Endodermal cell (in vitro differentiated cells): ENCODE results near the gene JMJD1C. TPM values are rescaled to one million over a fixed set of nuclear protein-coding genes. Genes with fewer than 3 reads are reported as not detected.
"Not testable (repeated sequence)": the region's sequence is repeated elsewhere in the genome, so short reads cannot be mapped to it uniquely, and the experiment has no call there.

ENCODE experiments used
- DNase-seq: peaks from one replicate; pipeline ENCODE4 v3.0.0-alpha.2; 2017
- H3K27ac ChIP-seq: 2 replicates; pipeline ENCODE4 v1.5.1; 2013; ENCODE audit warnings: mild to moderate bottlenecking, low read depth, low read length, moderate library complexity
- H3K27me3 ChIP-seq: 2 replicates; pipeline ENCODE4 v1.6.1; 2013; ENCODE audit warnings: mild to moderate bottlenecking, low read length, moderate library complexity; ENCODE audit not compliant: insufficient read depth, control insufficient read depth, poor library complexity, severe bottlenecking
- H3K36me3 ChIP-seq: 2 replicates; pipeline ENCODE4 v1.7.0; 2013; ENCODE audit warnings: mild to moderate bottlenecking, low read length, moderate library complexity; ENCODE audit not compliant: control insufficient read depth, insufficient read depth
- H3K4me1 ChIP-seq: one replicate; pipeline ENCODE4 v1.7.0; 2013; ENCODE audit warnings: low read length; ENCODE audit not compliant: control insufficient read depth, insufficient read depth
- H3K4me3 ChIP-seq: 2 replicates; pipeline ENCODE4 v1.5.1; 2013; ENCODE audit warnings: mild to moderate bottlenecking, low read length, moderate library complexity
- H3K9ac ChIP-seq: 2 replicates; pipeline ENCODE4 v1.6.1; 2013; ENCODE audit warnings: mild to moderate bottlenecking, low read length, moderate library complexity; ENCODE audit not compliant: poor library complexity, severe bottlenecking; ENCODE audit errors: extremely low read depth
- H3K9me3 ChIP-seq: 2 replicates; pipeline ENCODE4 v1.6.1; 2013; ENCODE audit warnings: mild to moderate bottlenecking, low read length, moderate library complexity; ENCODE audit not compliant: control insufficient read depth
- H3K27ac Mint-ChIP-seq: 2 replicates; pipeline ENCODE4 v1.8.0; 2020; ENCODE audit warnings: mixed read lengths
- H3K27me3 Mint-ChIP-seq: 2 replicates; pipeline ENCODE4 v1.8.0; 2021; ENCODE audit warnings: mild to moderate bottlenecking, mixed read lengths; ENCODE audit not compliant: insufficient read depth
- H3K36me3 Mint-ChIP-seq: 2 replicates; pipeline ENCODE4 v1.8.0; 2020; ENCODE audit warnings: low read depth, mixed read lengths
- H3K4me1 Mint-ChIP-seq: 2 replicates; pipeline ENCODE4 v1.8.0; 2020; ENCODE audit warnings: mixed read lengths
- H3K4me3 Mint-ChIP-seq: 2 replicates; pipeline ENCODE4 v1.8.0; 2020; ENCODE audit warnings: mild to moderate bottlenecking, moderate library complexity, mixed read lengths
- H3K9me3 Mint-ChIP-seq: 2 replicates; pipeline ENCODE4 v1.8.0; 2020; ENCODE audit warnings: mild to moderate bottlenecking, mixed read lengths
- WGBS, 2 experiments: methylation state at CpG; one replicate each; pipeline versions ENCODE4 v1.1.5 to v1.1.7; 2013; ENCODE audit warnings: missing lambda C conversion rate in 2 of 2, mixed read lengths in 1 of 2; ENCODE audit not compliant: insufficient coverage in 1 of 2, insufficient read length in 1 of 2; 5-methylcytosine and 5-hydroxymethylcytosine counted together
- total RNA-seq, 2 donors: library from RNA; stranded (reverse); fragmentation: NEBNext Ultra II Directional in 1 of 2; extraction: Animal tissue kit (Norgen Biotek cat#: 25700) in 1 of 2; gene quantifications; 2 replicates in 1 of 2; 3 replicates in 1 of 2; pipeline ENCODE4 v1.2.1, GENCODE V29; 2021
- TF ChIP-seq, protein P1 (sequence below): fragments of 200-600 bp; sonication (generic); conservative IDR thresholded peaks from 2 replicates; pipeline ENCODE4 v1.5.0; 2021; ENCODE audit warnings: antibody characterized with exemption, mild to moderate bottlenecking

JMJD1C gene
- total RNA-seq, 2 donors from 2014 or later: 91.3 to 114 TPM

DNA sequence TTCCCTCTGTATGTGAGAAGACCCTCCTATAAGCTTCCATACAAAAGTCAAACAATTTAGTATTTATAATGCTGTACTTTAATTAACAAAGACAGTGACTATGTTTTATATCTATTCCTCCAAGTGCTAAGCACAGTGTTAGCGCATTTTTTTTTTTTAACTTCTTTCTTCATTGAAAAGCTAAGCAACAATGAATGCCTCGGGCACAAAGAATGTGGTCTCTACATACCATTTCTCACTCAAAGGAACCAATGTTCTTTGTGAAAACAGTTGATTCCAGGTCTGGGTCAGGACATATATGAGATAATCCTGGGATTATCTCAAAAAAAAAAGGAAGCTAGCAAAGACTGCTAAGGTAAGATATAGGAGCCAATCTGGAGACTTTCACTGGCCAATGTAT, 29.2 kb upstream of the JMJD1C start:
- H3K4me1 ChIP-seq: no peaks in the 10 kb centered on the region
- no peak overlapping the region for H3K9ac ChIP-seq
- Mint-ChIP-seq H3K9me3 (peaks cover 10% of the 10 kb centered on the region), H3K4me1 (no peaks in the 10 kb centered on the region), H3K36me3 (peaks cover 25% of the 10 kb centered on the region), H3K4me3 (no peak overlapping the region), H3K27ac (peak overlapping the region; percentile 6), H3K27me3 (no peaks in the 10 kb centered on the region)
- peaks cover 26% of the 10 kb centered on the region for H3K9me3 ChIP-seq
- no peak for DNase-seq
- no peaks in the 10 kb centered on the region for H3K27me3 ChIP-seq
- 93% methylated on average over 2 of the region's 2 CpGs; no CpG with 5 or more reads in 1 of the 2 experiments for WGBS, 2 experiments
- H3K36me3 ChIP-seq: peaks cover 21% of the 10 kb centered on the region
- H3K27ac ChIP-seq: no peak overlapping the region
- H3K4me3 ChIP-seq: no peak overlapping the region
- TF ChIP-seq, protein P1, sequence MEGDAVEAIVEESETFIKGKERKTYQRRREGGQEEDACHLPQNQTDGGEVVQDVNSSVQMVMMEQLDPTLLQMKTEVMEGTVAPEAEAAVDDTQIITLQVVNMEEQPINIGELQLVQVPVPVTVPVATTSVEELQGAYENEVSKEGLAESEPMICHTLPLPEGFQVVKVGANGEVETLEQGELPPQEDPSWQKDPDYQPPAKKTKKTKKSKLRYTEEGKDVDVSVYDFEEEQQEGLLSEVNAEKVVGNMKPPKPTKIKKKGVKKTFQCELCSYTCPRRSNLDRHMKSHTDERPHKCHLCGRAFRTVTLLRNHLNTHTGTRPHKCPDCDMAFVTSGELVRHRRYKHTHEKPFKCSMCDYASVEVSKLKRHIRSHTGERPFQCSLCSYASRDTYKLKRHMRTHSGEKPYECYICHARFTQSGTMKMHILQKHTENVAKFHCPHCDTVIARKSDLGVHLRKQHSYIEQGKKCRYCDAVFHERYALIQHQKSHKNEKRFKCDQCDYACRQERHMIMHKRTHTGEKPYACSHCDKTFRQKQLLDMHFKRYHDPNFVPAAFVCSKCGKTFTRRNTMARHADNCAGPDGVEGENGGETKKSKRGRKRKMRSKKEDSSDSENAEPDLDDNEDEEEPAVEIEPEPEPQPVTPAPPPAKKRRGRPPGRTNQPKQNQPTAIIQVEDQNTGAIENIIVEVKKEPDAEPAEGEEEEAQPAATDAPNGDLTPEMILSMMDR: no peak

DNA sequence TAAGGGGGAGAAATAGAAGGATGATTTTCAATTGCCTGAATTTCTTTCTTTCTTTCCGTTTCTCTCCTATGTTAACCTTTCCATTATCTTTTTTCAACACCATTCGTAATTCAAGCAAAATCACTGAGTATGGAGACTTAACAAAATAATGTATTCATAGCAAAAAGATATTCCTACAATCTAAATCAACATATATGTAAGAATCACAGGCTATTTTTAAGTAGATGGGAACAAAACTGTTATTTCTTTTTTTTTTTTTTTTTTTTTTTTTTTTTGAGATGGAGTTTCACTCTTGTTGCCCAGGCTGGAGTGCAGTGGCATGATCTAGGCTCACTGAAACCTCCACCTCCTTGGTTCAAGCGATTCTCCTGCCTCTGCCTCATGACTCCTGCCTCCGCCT, 27.2 kb upstream of the JMJD1C start:
- 90 to 98% methylated on average over 1 to 4 of the region's 4 CpGs for WGBS, 2 experiments
- no peak overlapping the region for H3K4me3 Mint-ChIP-seq

DNA sequence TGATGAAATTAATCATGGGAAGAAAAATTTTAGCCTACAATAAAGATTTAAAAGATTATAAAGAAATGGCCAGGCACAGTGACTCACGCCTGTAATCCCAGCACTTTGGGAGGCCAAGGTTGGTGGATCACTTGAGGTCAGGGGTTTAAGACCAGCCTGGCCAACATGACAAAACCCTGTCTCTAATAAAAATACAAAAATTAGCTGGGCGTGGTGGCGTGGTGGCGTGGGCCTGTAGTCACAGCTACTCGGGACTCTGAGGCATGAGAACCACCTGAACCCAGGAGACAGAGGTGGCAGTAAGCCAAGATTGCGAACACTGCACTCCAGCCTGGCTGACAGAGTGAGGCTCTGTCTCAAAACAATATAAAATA, 26.5 kb upstream of the JMJD1C start:
- not testable (repeated sequence) for H3K4me1 ChIP-seq, H3K4me3 ChIP-seq, H3K4me1 Mint-ChIP-seq, H3K27me3 ChIP-seq, DNase-seq, H3K9ac ChIP-seq, H3K27me3 Mint-ChIP-seq, H3K27ac ChIP-seq, H3K4me3 Mint-ChIP-seq
- peaks cover 28% of the 10 kb centered on the region for H3K36me3 Mint-ChIP-seq
- H3K9me3 Mint-ChIP-seq: peaks cover 16% of the 10 kb centered on the region
- H3K9me3 ChIP-seq: peaks cover 29% of the 10 kb centered on the region
- H3K27ac Mint-ChIP-seq: peak overlapping the region; percentile 65
- peaks cover 24% of the 10 kb centered on the region for H3K36me3 ChIP-seq
- WGBS, 2 experiments: 92 to 95% methylated on average over 5 to 6 of the region's 6 CpGs

More for the DNA sequence above, 27.2 kb upstream of the JMJD1C start:
- Histone ChIP-seq H3K27ac (no peak overlapping the region), H3K9me3 (peaks cover 29% of the 10 kb centered on the region), H3K27me3 (no peaks in the 10 kb centered on the region), H3K4me3 (no peak overlapping the region), H3K9ac (no peak overlapping the region), H3K4me1 (no peaks in the 10 kb centered on the region), H3K36me3 (peaks cover 24% of the 10 kb centered on the region)
- Mint-ChIP-seq H3K4me1 (no peaks in the 10 kb centered on the region), H3K9me3 (peaks cover 16% of the 10 kb centered on the region), H3K36me3 (peaks cover 28% of the 10 kb centered on the region), H3K27me3 (no peaks in the 10 kb centered on the region), H3K27ac (no peak overlapping the region)
- no peak for DNase-seq
- TF ChIP-seq, protein P1: no peak
